Epidermal melanocyte (primary cell): ENCODE data around the gene BBS7.

Experiments
- DNase-seq: peaks from one replicate; pipeline ENCODE4 v3.0.0; 2011; ENCODE audit warnings: low spot score; ENCODE audit not compliant: insufficient read length

BBS7 gene, protein sequence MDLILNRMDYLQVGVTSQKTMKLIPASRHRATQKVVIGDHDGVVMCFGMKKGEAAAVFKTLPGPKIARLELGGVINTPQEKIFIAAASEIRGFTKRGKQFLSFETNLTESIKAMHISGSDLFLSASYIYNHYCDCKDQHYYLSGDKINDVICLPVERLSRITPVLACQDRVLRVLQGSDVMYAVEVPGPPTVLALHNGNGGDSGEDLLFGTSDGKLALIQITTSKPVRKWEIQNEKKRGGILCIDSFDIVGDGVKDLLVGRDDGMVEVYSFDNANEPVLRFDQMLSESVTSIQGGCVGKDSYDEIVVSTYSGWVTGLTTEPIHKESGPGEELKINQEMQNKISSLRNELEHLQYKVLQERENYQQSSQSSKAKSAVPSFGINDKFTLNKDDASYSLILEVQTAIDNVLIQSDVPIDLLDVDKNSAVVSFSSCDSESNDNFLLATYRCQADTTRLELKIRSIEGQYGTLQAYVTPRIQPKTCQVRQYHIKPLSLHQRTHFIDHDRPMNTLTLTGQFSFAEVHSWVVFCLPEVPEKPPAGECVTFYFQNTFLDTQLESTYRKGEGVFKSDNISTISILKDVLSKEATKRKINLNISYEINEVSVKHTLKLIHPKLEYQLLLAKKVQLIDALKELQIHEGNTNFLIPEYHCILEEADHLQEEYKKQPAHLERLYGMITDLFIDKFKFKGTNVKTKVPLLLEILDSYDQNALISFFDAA

GRCh38 chr4:121869841-121870822 is at the start of gene BBS7:
Gene BBS7, minus strand, starts transcription at chr4:121870474. Its CDS starts 161 bp downstream, at chr4:121870313.
- peak; percentile 74 for DNase-seq

GRCh38 chr4:121913667-121914066 is 43.4 kb upstream of the BBS7 start:
- DNase-seq, result no peak

DNA sequence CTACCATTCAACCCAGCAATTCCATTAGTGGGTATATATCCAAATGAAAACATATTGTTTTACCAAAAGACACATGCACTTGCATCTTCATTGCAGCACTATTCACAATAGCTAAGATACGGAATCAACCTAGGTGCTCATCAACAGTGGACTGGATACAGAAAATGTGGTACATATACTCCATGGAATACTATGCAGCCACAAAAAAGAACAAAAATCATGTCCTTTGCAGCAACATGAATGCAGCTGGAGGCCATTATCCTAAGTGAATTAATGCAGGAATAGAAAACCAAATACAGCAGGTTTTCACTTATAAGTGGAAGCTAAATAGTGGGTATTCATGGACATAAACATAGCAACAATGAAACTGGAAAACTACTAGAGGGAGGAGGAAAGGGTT is 38.1 kb upstream of the BBS7 start:
- DNase-seq, result no peak

DNA sequence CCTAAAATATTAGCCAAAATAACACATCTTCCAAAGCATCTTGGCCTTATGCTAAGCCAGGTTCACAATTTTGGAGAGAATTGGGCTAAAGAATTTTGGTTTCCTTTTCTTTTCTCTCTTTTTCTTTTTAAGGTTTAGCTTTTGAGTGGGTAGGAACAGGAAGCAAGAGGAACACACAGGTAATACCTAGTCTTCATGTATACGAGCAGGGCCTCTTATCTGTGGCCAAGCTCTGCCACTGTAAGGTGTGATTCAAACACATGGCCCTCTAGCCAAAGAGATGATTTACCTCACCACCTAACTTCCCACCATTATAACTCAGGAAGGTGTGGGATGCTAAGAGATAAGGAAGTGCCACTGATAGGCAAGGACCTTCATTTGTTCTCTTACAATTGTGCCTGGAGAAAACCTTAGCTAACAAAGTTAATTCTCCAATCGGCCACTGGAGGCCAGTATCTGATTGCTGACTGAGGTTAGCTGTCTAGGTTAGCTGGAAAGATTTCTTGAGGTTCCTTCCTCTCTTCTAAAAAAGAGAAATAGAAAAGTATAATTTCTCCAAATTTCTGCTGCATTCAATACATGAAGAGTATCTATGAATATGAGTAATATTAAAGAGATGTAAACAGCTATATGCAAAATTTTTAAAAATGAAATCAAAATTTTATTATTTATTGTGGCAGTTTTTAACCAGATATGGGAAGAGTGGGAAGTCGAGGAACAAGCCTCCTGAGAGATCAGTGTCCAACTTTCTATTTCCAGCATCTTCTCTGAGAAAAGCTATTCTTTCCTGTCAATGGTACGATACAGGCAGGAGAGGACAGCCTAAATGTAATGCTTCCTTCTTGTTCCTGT is 30.1 kb upstream of the BBS7 start:
- peak; percentile 55 for DNase-seq

GRCh38 chr4:121898150-121898549 is 27.9 kb upstream of the BBS7 start:
- DNase-seq, result no peak

GRCh38 chr4:121888134-121888533 is 17.9 kb upstream of the BBS7 start:
- no peak for DNase-seq

- no peak for DNase-seq
Measured at GRCh38 chr4:121885115-121885514, 14.8 kb upstream of the BBS7 start.

DNA sequence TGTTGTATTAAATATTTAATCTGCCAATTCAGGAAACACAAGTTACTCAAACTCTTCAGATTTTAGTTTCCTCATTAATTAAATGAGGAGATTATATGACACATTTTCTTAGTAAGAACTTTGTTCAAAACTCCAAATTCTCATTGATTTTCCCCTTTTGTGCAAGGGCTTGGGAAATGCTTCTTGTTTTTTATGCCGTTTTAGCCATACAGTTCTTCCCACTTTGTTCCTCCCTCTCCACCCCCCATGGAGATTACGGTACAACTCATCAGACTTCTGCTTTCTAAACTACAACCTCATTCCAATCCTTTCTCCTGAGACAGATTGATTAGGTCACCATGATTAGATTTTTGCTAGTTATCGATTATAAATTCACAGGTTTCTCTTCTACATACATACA is 10.9 kb upstream of the BBS7 start:
- no peak for DNase-seq

GRCh38 chr4:121879135-121879534 is 8.9 kb upstream of the BBS7 start:
- DNase-seq, result no peak

DNA sequence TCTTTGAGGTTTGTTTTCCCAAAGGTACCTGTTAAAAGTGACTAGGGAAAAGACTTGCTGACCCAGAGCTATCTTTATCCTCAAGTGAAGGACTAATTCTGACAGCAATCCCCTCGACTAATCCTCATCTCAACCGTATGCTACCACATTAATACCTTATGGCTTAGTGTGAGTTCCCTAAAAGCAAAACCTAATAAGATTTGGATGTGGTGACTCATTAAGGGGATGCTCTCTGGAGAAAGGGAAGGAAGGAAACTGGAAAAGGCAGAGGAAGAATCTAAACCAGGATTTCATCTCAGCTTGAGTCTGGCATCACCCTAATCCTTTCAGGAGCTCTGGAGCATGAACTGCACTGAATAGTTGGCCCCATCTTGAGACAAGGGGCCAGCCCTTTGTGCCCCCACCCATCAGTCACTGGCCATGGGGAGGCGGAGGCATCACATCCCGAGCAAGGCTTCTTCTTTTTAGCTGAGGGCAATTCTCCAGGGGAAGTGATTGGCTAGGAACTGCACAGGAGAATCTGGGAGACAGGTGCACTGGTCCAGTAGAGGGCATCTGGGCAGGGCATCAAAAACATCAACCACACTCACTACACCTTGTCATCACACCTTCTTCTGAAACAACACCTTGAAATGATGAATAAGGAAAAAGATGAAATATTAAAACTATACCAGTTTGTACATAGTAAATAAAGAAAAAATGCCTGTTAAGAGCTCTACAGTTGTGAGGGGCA is 6.9 kb upstream of the BBS7 start:
- no peak for DNase-seq

GRCh38 chr4:121876070-121876469 is 5.8 kb upstream of the BBS7 start:
- DNase-seq, result no peak

- DNase-seq, result no peak
Measured at GRCh38 chr4:121875652-121876051, 5.4 kb upstream of the BBS7 start.

DNA sequence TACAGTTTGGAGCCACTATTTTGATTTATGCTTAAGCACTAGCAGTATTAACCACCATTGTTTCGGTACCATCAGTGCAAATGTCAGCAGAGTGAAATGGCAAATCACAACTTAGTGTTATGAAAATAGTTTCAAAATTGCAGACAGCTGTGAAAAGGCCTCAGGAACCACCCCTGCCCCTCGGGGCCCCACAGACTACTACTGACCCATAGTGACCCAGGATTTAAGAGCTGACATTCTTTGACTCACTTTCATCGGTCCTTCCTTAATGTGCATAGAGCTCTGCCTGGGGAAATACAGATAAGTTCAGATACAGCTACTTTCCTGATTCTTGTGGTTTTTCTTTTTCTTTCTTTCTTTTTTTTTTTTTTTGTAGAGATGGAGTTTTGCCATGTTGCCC is 3.3 kb upstream of the BBS7 start:
- DNase-seq, result no peak

DNA sequence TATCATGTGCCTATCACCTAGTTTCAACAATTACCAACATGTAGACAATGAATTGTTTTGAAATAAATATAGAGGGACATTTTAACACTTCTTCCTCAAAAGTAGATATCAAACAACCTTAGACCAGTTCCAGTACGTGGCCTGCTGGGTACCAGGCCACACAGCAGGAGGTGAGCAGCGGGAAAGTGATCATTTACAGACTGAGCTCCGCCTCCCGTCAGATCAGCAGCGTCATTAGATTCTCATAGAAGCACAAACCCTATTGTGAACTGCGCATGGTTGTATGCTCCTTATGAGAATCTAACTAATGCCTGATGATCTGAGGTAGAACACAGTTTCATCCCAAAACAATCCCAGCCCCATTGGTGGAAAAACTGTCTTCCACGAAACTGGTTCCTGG is 6.5 kb downstream of the BBS7 start:
- DNase-seq, result no peak

- no peak for DNase-seq
Measured at GRCh38 chr4:121861426-121861825, 8.8 kb downstream of the BBS7 start.

GRCh38 chr4:121860121-121860520 is 10.2 kb downstream of the BBS7 start:
- no peak for DNase-seq

- DNase-seq, result no peak
Measured at GRCh38 chr4:121851354-121851753, 18.9 kb downstream of the BBS7 start.

DNA sequence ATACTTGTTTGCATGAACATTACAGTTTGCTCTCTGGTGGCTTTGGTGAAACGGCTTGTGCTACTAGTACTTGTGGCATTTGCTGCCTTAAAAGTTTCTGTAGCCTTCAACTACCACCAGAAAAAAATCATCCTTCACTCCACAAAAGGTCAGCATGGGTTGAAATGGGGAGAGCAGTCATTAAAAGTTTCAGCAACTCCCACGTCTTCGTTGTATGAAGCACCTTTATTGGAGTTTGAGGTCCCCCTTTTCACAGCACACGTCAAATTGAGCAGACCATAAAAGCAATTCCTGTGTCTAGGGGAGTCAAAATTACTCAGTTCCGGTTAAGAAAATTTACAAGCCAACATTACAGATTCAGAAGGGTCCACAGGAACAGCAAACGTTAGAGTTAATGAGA is 23.6 kb downstream of the BBS7 start:
- DNase-seq, result no peak

- DNase-seq, result no peak
Measured at GRCh38 chr4:121842862-121843261, 27.4 kb downstream of the BBS7 start.

- DNase-seq, result no peak
Measured at GRCh38 chr4:121838136-121838535, 32.1 kb downstream of the BBS7 start.
